Measurements from ENCODE around the gene EPX. TPM values are rescaled to one million over a fixed set of nuclear protein-coding genes. Genes with fewer than 3 reads are reported as not detected.

The EPX gene
- total RNA-seq, 1 donor from 2014 or later: not detected

GRCh38 chr17:58238147-58238634 lies 45.7 kb downstream of the EPX start, which contains the start of gene LPO:
LPO (plus strand) TSS chr17:58238584; CDS start chr17:58242980, 4,396 bp downstream.
- intact Hi-C loops (cut with micrococcal nuclease): no loop called here
- no peaks in the 10 kb centered on the region for H3K9me3 Mint-ChIP-seq
- H3K4me1 Mint-ChIP-seq (ENCODE audit: low read depth): no peaks in the 10 kb centered on the region
- peaks cover 65% of the 10 kb centered on the region for H3K27me3 Mint-ChIP-seq (ENCODE audit: insufficient read depth)
- H3K27ac Mint-ChIP-seq: no peak within 1 kb of the TSS
- H3K4me3 Mint-ChIP-seq: no peak within 1 kb of the TSS
- DNase-seq (ENCODE audit: low spot score): no peak
- H3K36me3 Mint-ChIP-seq (ENCODE audit: low read depth): no peaks in the 10 kb centered on the region

GRCh38 chr17:58239987-58240386 lies 47.5 kb downstream of the EPX start:
- no peak for DNase-seq (ENCODE audit: low spot score)
- Mint-ChIP-seq H3K4me1 (ENCODE audit: low read depth) (no peaks in the 10 kb centered on the region), H3K27me3 (ENCODE audit: insufficient read depth) (peaks cover 61% of the 10 kb centered on the region), H3K36me3 (ENCODE audit: low read depth) (no peaks in the 10 kb centered on the region), H3K9me3 (no peaks in the 10 kb centered on the region), H3K27ac (no peak overlapping the region), H3K4me3 (no peak overlapping the region)
- intact Hi-C loops (cut with micrococcal nuclease): no loop called here

GRCh38 chr17:58242171-58242784 lies 49.8 kb downstream of the EPX start:
- Mint-ChIP-seq H3K36me3 (ENCODE audit: low read depth) (no peaks in the 10 kb centered on the region), H3K27me3 (ENCODE audit: insufficient read depth) (peaks cover 50% of the 10 kb centered on the region), H3K27ac (no peak overlapping the region), H3K4me3 (no peak overlapping the region), H3K9me3 (no peaks in the 10 kb centered on the region), H3K4me1 (ENCODE audit: low read depth) (peaks cover under 1% of the 10 kb centered on the region)
- intact Hi-C loops (cut with micrococcal nuclease): no loop called here
- DNase-seq (ENCODE audit: low spot score): no peak

- Mint-ChIP-seq H3K9me3 (no peaks in the 10 kb centered on the region), H3K4me1 (ENCODE audit: low read depth) (peaks cover 16% of the 10 kb centered on the region), H3K27ac (no peak overlapping the region), H3K27me3 (ENCODE audit: insufficient read depth) (peaks cover 49% of the 10 kb centered on the region), H3K36me3 (ENCODE audit: low read depth) (no peaks in the 10 kb centered on the region), H3K4me3 (no peak overlapping the region)
- intact Hi-C loops (cut with micrococcal nuclease): no loop called here
- no peak for DNase-seq (ENCODE audit: low spot score)
Measured at GRCh38 chr17:58244963-58245362, 52.4 kb downstream of the EPX start.

GRCh38 chr17:58245428-58246103 lies 53.0 kb downstream of the EPX start:
- H3K36me3 Mint-ChIP-seq (ENCODE audit: low read depth): no peaks in the 10 kb centered on the region
- H3K4me1 Mint-ChIP-seq (ENCODE audit: low read depth): peaks cover 16% of the 10 kb centered on the region
- peaks cover 43% of the 10 kb centered on the region for H3K27me3 Mint-ChIP-seq (ENCODE audit: insufficient read depth)
- H3K9me3 Mint-ChIP-seq: no peaks in the 10 kb centered on the region
- intact Hi-C loops (cut with micrococcal nuclease): no loop called here
- H3K27ac Mint-ChIP-seq: no peak overlapping the region
- no peak overlapping the region for H3K4me3 Mint-ChIP-seq
- DNase-seq (ENCODE audit: low spot score): no peak

- peaks cover 16% of the 10 kb centered on the region for H3K4me1 Mint-ChIP-seq (ENCODE audit: low read depth)
- DNase-seq (ENCODE audit: low spot score): no peak
- H3K36me3 Mint-ChIP-seq (ENCODE audit: low read depth): no peaks in the 10 kb centered on the region
- H3K4me3 Mint-ChIP-seq: no peak overlapping the region
- H3K9me3 Mint-ChIP-seq: no peaks in the 10 kb centered on the region
- intact Hi-C loops (cut with micrococcal nuclease): no loop called here
- peaks cover 39% of the 10 kb centered on the region for H3K27me3 Mint-ChIP-seq (ENCODE audit: insufficient read depth)
- no peak overlapping the region for H3K27ac Mint-ChIP-seq
Measured at GRCh38 chr17:58246104-58246740, 53.7 kb downstream of the EPX start.

- no peak for DNase-seq (ENCODE audit: low spot score)
- H3K9me3 Mint-ChIP-seq: no peaks in the 10 kb centered on the region
- peaks cover 39% of the 10 kb centered on the region for H3K27me3 Mint-ChIP-seq (ENCODE audit: insufficient read depth)
- intact Hi-C loops (cut with micrococcal nuclease): no loop called here
- no peaks in the 10 kb centered on the region for H3K36me3 Mint-ChIP-seq (ENCODE audit: low read depth)
- no peak overlapping the region for H3K4me3 Mint-ChIP-seq
- peaks cover 16% of the 10 kb centered on the region for H3K4me1 Mint-ChIP-seq (ENCODE audit: low read depth)
- no peak overlapping the region for H3K27ac Mint-ChIP-seq
Measured at GRCh38 chr17:58246781-58247180, 54.3 kb downstream of the EPX start.

- intact Hi-C loops (cut with micrococcal nuclease): no loop called here
- Mint-ChIP-seq H3K27ac (peak overlapping the region; percentile 34), H3K4me3 (no peak overlapping the region), H3K36me3 (ENCODE audit: low read depth) (no peaks in the 10 kb centered on the region), H3K27me3 (ENCODE audit: insufficient read depth) (peaks cover 42% of the 10 kb centered on the region), H3K4me1 (ENCODE audit: low read depth) (peaks cover 16% of the 10 kb centered on the region), H3K9me3 (no peaks in the 10 kb centered on the region)
- DNase-seq (ENCODE audit: low spot score): no peak
Measured at GRCh38 chr17:58247511-58248363, 55.2 kb downstream of the EPX start.

GRCh38 chr17:58248955-58249269 lies 56.4 kb downstream of the EPX start:
- Mint-ChIP-seq H3K4me1 (ENCODE audit: low read depth) (peaks cover 16% of the 10 kb centered on the region), H3K27ac (no peak overlapping the region), H3K4me3 (peak overlapping the region; percentile 33), H3K27me3 (ENCODE audit: insufficient read depth) (peaks cover 41% of the 10 kb centered on the region), H3K9me3 (no peaks in the 10 kb centered on the region), H3K36me3 (ENCODE audit: low read depth) (no peaks in the 10 kb centered on the region)
- no peak for DNase-seq (ENCODE audit: low spot score)
- intact Hi-C loops (cut with micrococcal nuclease): loop anchor here (1.0 kb wide), 2 partner anchors 30 to 198 kb away; partner anchors contain the start of gene MKS1

GRCh38 chr17:58249270-58250133 lies 57.0 kb downstream of the EPX start:
- Mint-ChIP-seq H3K4me1 (ENCODE audit: low read depth) (peaks cover 16% of the 10 kb centered on the region), H3K27me3 (ENCODE audit: insufficient read depth) (peaks cover 43% of the 10 kb centered on the region), H3K27ac (no peak overlapping the region), H3K36me3 (ENCODE audit: low read depth) (no peaks in the 10 kb centered on the region), H3K9me3 (no peaks in the 10 kb centered on the region), H3K4me3 (peak overlapping the region; percentile 72)
- peak; percentile 64 for DNase-seq (ENCODE audit: low spot score)
- intact Hi-C loops (cut with micrococcal nuclease): loop anchor here (1.0 kb wide), 2 partner anchors 30 to 198 kb away; partner anchors contain the start of gene MKS1

GRCh38 chr17:58250344-58251011 lies 58.0 kb downstream of the EPX start:
- no peak for DNase-seq (ENCODE audit: low spot score)
- H3K4me3 Mint-ChIP-seq: peak overlapping the region; percentile 22
- peaks cover 16% of the 10 kb centered on the region for H3K4me1 Mint-ChIP-seq (ENCODE audit: low read depth)
- H3K36me3 Mint-ChIP-seq (ENCODE audit: low read depth): no peaks in the 10 kb centered on the region
- intact Hi-C loops (cut with micrococcal nuclease): no loop called here
- no peaks in the 10 kb centered on the region for H3K9me3 Mint-ChIP-seq
- H3K27ac Mint-ChIP-seq: peak overlapping the region; percentile 29
- H3K27me3 Mint-ChIP-seq (ENCODE audit: insufficient read depth): peaks cover 43% of the 10 kb centered on the region

Data from activated T-helper 1 cell treated with anti-CD3 and anti-CD28 coated beads, Interleukin-12 subunit alpha, Interleukin-12 subunit beta, Interleukin-2, Interleukin-4 antibody, amounts not matched to agents 30 ng/mL and 10 ng/mL and 1 ng/mL, durations not matched to agents 14 hours and 24 hours and 36 hours (primary cell).